Upper lobe of left lung (tissue), 6 donors: ENCODE results near the gene CFAP157. TPM values are rescaled to one million over a fixed set of nuclear protein-coding genes. Genes with fewer than 3 reads are reported as not detected.
A peak's percentile ranks its signal among the peaks of the same experiment; 100 is the strongest.

Experiments used
- ATAC-seq, 2 donors: fragments of 200-7000 bp; cut with Tn5 transposase; one replicate each; pipeline ENCODE4 v1.9.1; 2022; ENCODE audit warnings: mild to moderate bottlenecking in 2 of 2, moderate library complexity in 2 of 2; ENCODE audit not compliant: low FRiP score in 2 of 2
- DNase-seq, 2 donors: peaks; one replicate each; pipeline ENCODE4 v3.0.0-alpha.2; 2019 to 2020
- H3K27ac ChIP-seq, 4 donors: fragments of 200-600 bp; sonication (generic); one replicate each; pipeline ENCODE4 v1.5.1; 2016 to 2019
- H3K27me3 ChIP-seq, 4 donors: fragments of 200-600 bp; sonication (generic); one replicate each; pipeline ENCODE4 v1.5.1; 2017 to 2019
- H3K36me3 ChIP-seq, 4 donors: fragments of 200-600 bp; sonication (generic); one replicate each; pipeline ENCODE4 v1.5.1; 2016 to 2019
- H3K4me1 ChIP-seq, 4 donors: fragments of 200-600 bp; sonication (generic); one replicate each; pipeline ENCODE4 v1.5.1; 2018 to 2019
- H3K4me3 ChIP-seq, 4 donors: fragments of 200-600 bp; sonication (generic); one replicate each; pipeline ENCODE4 v1.5.1; 2017 to 2019; ENCODE audit warnings: mild to moderate bottlenecking in 2 of 4, moderate library complexity in 1 of 4
- H3K9me3 ChIP-seq, 4 donors: fragments of 200-600 bp; sonication (generic); one replicate each; pipeline ENCODE4 v1.5.1; 2018 to 2019
- CTCF ChIP-seq, 6 experiments: fragments of 450-650 bp in 4 of 6; fragments of 200-600 bp in 2 of 6; sonication (generic) in 2 of 6; IDR thresholded peaks; one replicate each; pipeline ENCODE4 v1.5.1; 2016 to 2019; ENCODE audit warnings: antibody characterized with exemption in 6 of 6
- EP300 ChIP-seq, 4 donors: sonication (generic); formaldehyde crosslinking; IDR thresholded peaks; one replicate each; pipeline ENCODE4 v1.5.1; 2017; ENCODE audit warnings: antibody characterized with exemption in 4 of 4, control low read depth in 2 of 4
- POLR2A ChIP-seq, 4 donors: fragments of 450-650 bp; IDR thresholded peaks; one replicate each; pipeline ENCODE4 v1.5.1; 2016 to 2017; ENCODE audit warnings: antibody characterized with exemption in 4 of 4, mild to moderate bottlenecking in 2 of 4
- POLR2AphosphoS5 ChIP-seq, 2 donors: sonication (generic); formaldehyde crosslinking; IDR thresholded peaks; one replicate each; pipeline ENCODE4 v1.5.1; 2017; ENCODE audit warnings: antibody characterized with exemption in 2 of 2
- WGBS, 2 donors: methylation state at CpG; one replicate each; pipeline ENCODE4 v1.1.5; 2017 to 2018; 5-methylcytosine and 5-hydroxymethylcytosine counted together
- total RNA-seq, 6 donors: library from RNA; depleted of rRNA in 4 of 6; stranded (reverse); fragments of >200 nt in 4 of 6; gene quantifications; one replicate each; pipeline versions ENCODE4 v1.1.0 to v1.2.1, GENCODE V29; 2016 to 2021
- donor health status: DM: no; HTN: no; CAD: no; lungs with moderate emphysema.
- donor health status: DM: no; HTN: yes; CAD: no; lungs with severe emphysema.

The CFAP157 gene
- total RNA-seq, 6 donors from 2014 or later, result 0.77 to 125 (median 37.0) TPM

GRCh38 chr9:127734247-127734746 is 27.5 kb downstream of the CFAP157 start:
- Histone ChIP-seq H3K27me3 (no peaks in the 10 kb centered on the region), H3K27ac (peak overlapping the region; percentile 89 to 95 (median 94)), H3K9me3 (no peaks in the 10 kb centered on the region), H3K36me3 (peaks cover 0 to 39% (median 33%) of the 10 kb centered on the region in 4 donors), H3K4me3 (peak overlapping the region in 3 of 4 donors; percentile 68 to 88 (median 74)), H3K4me1 (peaks cover 7 to 18% (median 11%) of the 10 kb centered on the region in 4 donors)
- WGBS, 2 donors, result 48 to 68% methylated on average over 18 to 20 of the region's 22 CpGs
- TF ChIP-seq EP300 (IDR thresholded peaks at IDR 0.05), result no peak
- no peak for TF ChIP-seq POLR2A (IDR thresholded peaks at IDR 0.05)
- no peak for TF ChIP-seq POLR2AphosphoS5 (IDR thresholded peaks at IDR 0.05)
- TF ChIP-seq CTCF (IDR thresholded peaks at IDR 0.05), result no peak
- peak in 1 of 2 donors; percentile 85 for DNase-seq
- ATAC-seq, result no peak

GRCh38 chr9:127734747-127735529 is 28.1 kb downstream of the CFAP157 start, which contains the start of gene TOR2A:
TSS of gene TOR2A (minus strand) at chr9:127735294. CDS start at chr9:127735270, 24 bp downstream.
- TF ChIP-seq POLR2AphosphoS5 (IDR thresholded peaks at IDR 0.05) (peak; percentile 87 to 88), POLR2A (IDR thresholded peaks at IDR 0.05) (peak in 3 of 4 donors; percentile 73 to 93 (median 84)), CTCF (IDR thresholded peaks at IDR 0.05) (peak; percentile 88 to 100 (median 98)), EP300 (IDR thresholded peaks at IDR 0.05) (peak in 1 of 4 donors; percentile 50)
- DNase-seq (peak; percentile 98 to 99), ATAC-seq (peak; percentile 97 to 98)
- Histone ChIP-seq H3K27ac (peak within 1 kb of the TSS; percentile 89 to 95 (median 94)), H3K4me3 (peak within 1 kb of the TSS; percentile 63 to 88 (median 71)), H3K36me3 (peaks cover 0 to 45% (median 38%) of the 10 kb centered on the region in 4 donors), H3K9me3 (no peaks in the 10 kb centered on the region), H3K4me1 (peaks cover 9 to 23% (median 13%) of the 10 kb centered on the region in 4 donors), H3K27me3 (no peaks in the 10 kb centered on the region)
- WGBS, 2 donors, result 1 to 2% methylated on average over 17 to 18 of the region's 76 CpGs

GRCh38 chr9:127735530-127736185 is 28.9 kb downstream of the CFAP157 start:
- TF ChIP-seq CTCF (IDR thresholded peaks at IDR 0.05), result no peak
- no peak for TF ChIP-seq POLR2A (IDR thresholded peaks at IDR 0.05)
- TF ChIP-seq EP300 (IDR thresholded peaks at IDR 0.05), result no peak
- TF ChIP-seq POLR2AphosphoS5 (IDR thresholded peaks at IDR 0.05), result no peak
- Histone ChIP-seq H3K4me3 (peak overlapping the region in 2 of 4 donors; percentile 68 to 74), H3K27ac (peak overlapping the region; percentile 89 to 95 (median 94)), H3K4me1 (peaks cover 16 to 30% (median 18%) of the 10 kb centered on the region in 4 donors), H3K27me3 (no peaks in the 10 kb centered on the region), H3K9me3 (no peaks in the 10 kb centered on the region), H3K36me3 (peaks cover 0 to 51% (median 41%) of the 10 kb centered on the region in 4 donors)
- ATAC-seq (no peak), DNase-seq (no peak)
- WGBS, 2 donors, result 30 to 42% methylated on average over 12 to 15 of the region's 15 CpGs

- Histone ChIP-seq H3K27me3 (no peaks in the 10 kb centered on the region), H3K27ac (no peak overlapping the region), H3K9me3 (no peaks in the 10 kb centered on the region), H3K4me1 (peaks cover 26 to 52% (median 34%) of the 10 kb centered on the region in 4 donors), H3K36me3 (peaks cover 0 to 54% (median 44%) of the 10 kb centered on the region in 4 donors), H3K4me3 (no peak overlapping the region)
- ATAC-seq, result no peak
- 88 to 90% methylated on average over 10 to 13 of the region's 13 CpGs for WGBS, 2 donors
- DNase-seq, result no peak
- TF ChIP-seq CTCF (IDR thresholded peaks at IDR 0.05) (no peak), POLR2AphosphoS5 (IDR thresholded peaks at IDR 0.05) (no peak), POLR2A (IDR thresholded peaks at IDR 0.05) (no peak), EP300 (IDR thresholded peaks at IDR 0.05) (no peak)
These were observed 31.9 kb downstream of the CFAP157 start for GRCh38 chr9:127738666-127739065.
